GM12891 (cell line): ENCODE data around the gene HMCN1.

Experiments
- POLR2A ChIP-seq: IDR thresholded peaks from 2 replicates; pipeline ENCODE4 v1.6.1; 2011; ENCODE audit warnings: low read depth, low read length, control low read depth
- POLR2AphosphoS5 ChIP-seq: IDR thresholded peaks from 2 replicates; pipeline ENCODE4 v1.6.1; 2011; ENCODE audit warnings: low read depth, low read length, control low read depth
- SPI1 ChIP-seq: IDR thresholded peaks from 2 replicates; pipeline ENCODE4 v1.6.1; 2011; ENCODE audit warnings: low read depth, low read length, control low read depth

DNA sequence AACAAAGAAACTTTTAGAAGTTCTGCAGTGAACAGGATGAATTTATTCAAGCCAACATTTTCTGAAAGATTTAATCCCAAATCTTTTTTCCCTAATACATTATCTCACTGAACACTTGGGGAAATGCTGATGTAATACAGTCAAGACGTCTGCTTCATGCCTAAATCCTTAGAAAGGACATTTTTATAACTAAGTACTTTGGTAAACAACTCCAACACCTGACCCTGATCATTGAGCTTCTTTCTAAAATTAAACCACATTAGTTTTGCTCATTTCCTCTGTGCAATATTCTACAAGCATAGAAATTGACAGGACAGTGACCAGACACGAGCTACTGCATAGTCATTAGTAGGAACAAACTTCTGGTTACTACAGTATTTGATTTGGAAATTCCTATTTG is 457.3 kb downstream of the HMCN1 start:
- TF ChIP-seq POLR2A = no peak
- no peak for TF ChIP-seq POLR2AphosphoS5
- no peak for TF ChIP-seq SPI1
